Liver (tissue), 9 donors: Measurements from ENCODE around the gene ACSS2. TPM values are rescaled to one million over a fixed set of nuclear protein-coding genes. Genes with fewer than 3 reads are reported as not detected.

ENCODE experiments used
- DNase-seq: peaks from one replicate; pipeline ENCODE4 v3.0.0-alpha.2; 2017; ENCODE audit warnings: low spot score
- H3K27ac ChIP-seq, 2 donors: one replicate each; pipeline ENCODE4 v1.7.0; 2013; ENCODE audit warnings: inconsistent platforms in 2 of 2, low read length in 2 of 2, control low read depth in 1 of 2, low read depth in 1 of 2, mild to moderate bottlenecking in 1 of 2
- H3K27me3 ChIP-seq, 4 donors: one replicate each; pipeline versions ENCODE4 v1.6.1 to v1.7.0; 2013; ENCODE audit warnings: low read length in 3 of 4, inconsistent platforms in 1 of 4, mild to moderate bottlenecking in 1 of 4, moderate library complexity in 1 of 4; ENCODE audit not compliant: control insufficient read depth in 4 of 4, insufficient read depth in 4 of 4
- H3K36me3 ChIP-seq, 4 donors: one replicate each; pipeline versions ENCODE4 v1.6.1 to v1.7.0; 2013; ENCODE audit warnings: low read length in 3 of 4, mild to moderate bottlenecking in 3 of 4, low read depth in 1 of 4, moderate library complexity in 1 of 4; ENCODE audit not compliant: control insufficient read depth in 4 of 4, insufficient read depth in 3 of 4
- H3K4me1 ChIP-seq, 4 donors: one replicate each; pipeline versions ENCODE4 v1.6.1 to v1.7.0; 2013; ENCODE audit warnings: low read length in 3 of 4, mild to moderate bottlenecking in 3 of 4, moderate library complexity in 1 of 4; ENCODE audit not compliant: control insufficient read depth in 4 of 4, insufficient read depth in 4 of 4
- H3K4me3 ChIP-seq, 3 donors: one replicate each; pipeline versions ENCODE4 v1.6.1 to v1.7.0; 2013; ENCODE audit warnings: low read length in 3 of 3, control low read depth in 1 of 3, low read depth in 1 of 3, mild to moderate bottlenecking in 1 of 3
- H3K9ac ChIP-seq, 2 donors: one replicate each; pipeline ENCODE4 v1.7.0; 2013; ENCODE audit warnings: low read length in 2 of 2, mild to moderate bottlenecking in 2 of 2, moderate library complexity in 2 of 2, control low read depth in 1 of 2, low read depth in 1 of 2
- H3K9me3 ChIP-seq, 4 donors: one replicate each; pipeline versions ENCODE4 v1.6.1 to v1.7.0; 2013; ENCODE audit warnings: low read length in 3 of 4; ENCODE audit not compliant: control insufficient read depth in 4 of 4
- EGR1 ChIP-seq, 2 donors: IDR thresholded peaks; 2 replicates each; pipeline ENCODE4 v1.6.1; 2016 to 2018; ENCODE audit warnings: antibody characterized with exemption in 2 of 2, low read depth in 2 of 2
- FOXA1 ChIP-seq: IDR thresholded peaks from 2 replicates; pipeline ENCODE4 v1.6.1; 2016; ENCODE audit warnings: antibody characterized with exemption
- FOXA2 ChIP-seq: IDR thresholded peaks from 2 replicates; pipeline ENCODE4 v1.6.1; 2016; ENCODE audit warnings: antibody characterized with exemption
- GABPA ChIP-seq, 2 donors: IDR thresholded peaks in 1 of 2; conservative IDR thresholded peaks in 1 of 2; 2 replicates each; pipeline ENCODE4 v1.6.1; 2016; ENCODE audit warnings: antibody characterized with exemption in 2 of 2, mild to moderate bottlenecking in 1 of 2, moderate library complexity in 1 of 2
- HNF4A ChIP-seq, 2 donors: conservative IDR thresholded peaks; 2 replicates each; pipeline ENCODE4 v1.6.1; 2016; ENCODE audit warnings: antibody characterized with exemption in 2 of 2, mild to moderate bottlenecking in 2 of 2
- HNF4G ChIP-seq: IDR thresholded peaks from 2 replicates; pipeline ENCODE4 v1.6.1; 2016; ENCODE audit warnings: antibody characterized with exemption
- JUND ChIP-seq, 2 donors: IDR thresholded peaks; 2 replicates each; pipeline ENCODE4 v1.6.1; 2016; ENCODE audit warnings: antibody characterized with exemption in 2 of 2
- NR2F2 ChIP-seq: IDR thresholded peaks from 2 replicates; pipeline ENCODE4 v1.6.1; 2016; ENCODE audit warnings: antibody characterized with exemption
- RAD21 ChIP-seq, 2 donors: IDR thresholded peaks; 2 replicates each; pipeline ENCODE4 v1.6.1; 2016; ENCODE audit warnings: antibody characterized with exemption in 2 of 2, mild to moderate bottlenecking in 2 of 2
- RXRA ChIP-seq, 2 donors: IDR thresholded peaks; 2 replicates each; pipeline ENCODE4 v1.6.1; 2017 to 2018; ENCODE audit warnings: antibody characterized with exemption in 2 of 2, mild to moderate bottlenecking in 1 of 2
- SP1 ChIP-seq: IDR thresholded peaks from 2 replicates; pipeline ENCODE4 v1.6.1; 2018; ENCODE audit warnings: antibody characterized with exemption, mild to moderate bottlenecking
- TAF1 ChIP-seq: conservative IDR thresholded peaks from 2 replicates; pipeline ENCODE4 v1.6.1; 2016; ENCODE audit warnings: antibody characterized with exemption, mild to moderate bottlenecking
- WGBS: extraction: QIAGEN DNeasy Blood & Tissue Kit; methylation state at CpG from one replicate; pipeline ENCODE4 v1.1.7; 2013; 5-methylcytosine and 5-hydroxymethylcytosine counted together
- polyA plus RNA-seq, 2 donors: library from polyadenylated mRNA; stranded (reverse) in 1 of 2; unstranded in 1 of 2; fragments of 200-250 nt in 1 of 2; fragments of >200 nt in 1 of 2; fragmentation: Nextera tagmentation in 1 of 2; extraction: Ambion mirVana in 1 of 2; gene quantifications; one replicate each; pipeline versions ENCODE4 v1.2.1 to v1.2.3, GENCODE V29; 2013 to 2015
- total RNA-seq, 2 donors: library from RNA; depleted of rRNA; stranded (reverse); fragments of >200 nt; gene quantifications; one replicate each; pipeline ENCODE4 v1.2.3, GENCODE V29; 2014
- TF ChIP-seq, protein P1 (sequence below): IDR thresholded peaks from 2 replicates; pipeline ENCODE4 v1.6.1; 2016; ENCODE audit warnings: antibody characterized with exemption
- TF ChIP-seq, protein P2 (sequence below): IDR thresholded peaks from 2 replicates; pipeline ENCODE4 v1.6.1; 2016; ENCODE audit warnings: antibody characterized with exemption
- TF ChIP-seq, protein P3 (sequence below): IDR thresholded peaks from 2 replicates; pipeline ENCODE4 v1.6.1; 2016; ENCODE audit warnings: antibody characterized with exemption, mild to moderate bottlenecking
- TF ChIP-seq, protein P4 (sequence below): fragments of 150-350 bp; IDR thresholded peaks from 2 replicates; pipeline ENCODE4 v1.5.1; 2017; ENCODE audit warnings: improper control_type of control experiment, low read depth, low read length; ENCODE audit not compliant: missing input control
- donor health status: healthy.
- donor health status: healthy.
- donor health status: healthy.
- donor health status: healthy.
- donor health status: healthy.

Gene ACSS2
- total and polyA plus RNA-seq, 4 donors: 29.8 to 260 (median 80.0) TPM

DNA sequence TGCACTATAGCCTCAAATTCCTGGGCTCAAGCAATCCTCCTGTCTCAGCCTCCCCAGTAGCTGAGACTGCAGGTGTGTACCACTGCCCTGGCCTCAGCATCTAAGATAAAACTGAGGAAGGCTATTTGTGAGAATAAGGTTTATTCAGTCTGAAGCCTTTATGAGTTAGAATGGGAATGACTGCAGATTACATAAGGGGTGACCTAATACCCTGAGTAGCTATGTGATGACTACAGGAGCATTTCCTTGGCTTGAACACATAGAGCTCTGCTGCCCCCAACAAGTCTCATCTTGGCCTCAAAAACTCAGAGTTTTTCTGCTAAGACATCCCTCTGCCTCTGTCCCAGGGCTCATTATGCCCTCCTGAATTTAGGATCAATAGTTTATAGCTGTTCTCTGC is 71.6 kb downstream of the ACSS2 start:
- H3K9me3 ChIP-seq: no peaks in the 10 kb centered on the region
- H3K4me3 ChIP-seq: no peak overlapping the region
- TF ChIP-seq, protein P1, sequence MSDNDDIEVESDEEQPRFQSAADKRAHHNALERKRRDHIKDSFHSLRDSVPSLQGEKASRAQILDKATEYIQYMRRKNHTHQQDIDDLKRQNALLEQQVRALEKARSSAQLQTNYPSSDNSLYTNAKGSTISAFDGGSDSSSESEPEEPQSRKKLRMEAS: no peak
- TF ChIP-seq SP1 (no peak), HNF4A (conservative IDR thresholded peaks at IDR 0.05) (no peak), FOXA2 (no peak), FOXA1 (no peak), GABPA (IDR thresholded peaks at IDR 0.05 in 1 of 2, conservative IDR thresholded peaks at IDR 0.05 in 1 of 2) (no peak)
- TF ChIP-seq, protein P2, sequence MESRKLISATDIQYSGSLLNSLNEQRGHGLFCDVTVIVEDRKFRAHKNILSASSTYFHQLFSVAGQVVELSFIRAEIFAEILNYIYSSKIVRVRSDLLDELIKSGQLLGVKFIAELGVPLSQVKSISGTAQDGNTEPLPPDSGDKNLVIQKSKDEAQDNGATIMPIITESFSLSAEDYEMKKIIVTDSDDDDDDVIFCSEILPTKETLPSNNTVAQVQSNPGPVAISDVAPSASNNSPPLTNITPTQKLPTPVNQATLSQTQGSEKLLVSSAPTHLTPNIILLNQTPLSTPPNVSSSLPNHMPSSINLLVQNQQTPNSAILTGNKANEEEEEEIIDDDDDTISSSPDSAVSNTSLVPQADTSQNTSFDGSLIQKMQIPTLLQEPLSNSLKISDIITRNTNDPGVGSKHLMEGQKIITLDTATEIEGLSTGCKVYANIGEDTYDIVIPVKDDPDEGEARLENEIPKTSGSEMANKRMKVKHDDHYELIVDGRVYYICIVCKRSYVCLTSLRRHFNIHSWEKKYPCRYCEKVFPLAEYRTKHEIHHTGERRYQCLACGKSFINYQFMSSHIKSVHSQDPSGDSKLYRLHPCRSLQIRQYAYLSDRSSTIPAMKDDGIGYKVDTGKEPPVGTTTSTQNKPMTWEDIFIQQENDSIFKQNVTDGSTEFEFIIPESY: no peak
- TF ChIP-seq, protein P3, sequence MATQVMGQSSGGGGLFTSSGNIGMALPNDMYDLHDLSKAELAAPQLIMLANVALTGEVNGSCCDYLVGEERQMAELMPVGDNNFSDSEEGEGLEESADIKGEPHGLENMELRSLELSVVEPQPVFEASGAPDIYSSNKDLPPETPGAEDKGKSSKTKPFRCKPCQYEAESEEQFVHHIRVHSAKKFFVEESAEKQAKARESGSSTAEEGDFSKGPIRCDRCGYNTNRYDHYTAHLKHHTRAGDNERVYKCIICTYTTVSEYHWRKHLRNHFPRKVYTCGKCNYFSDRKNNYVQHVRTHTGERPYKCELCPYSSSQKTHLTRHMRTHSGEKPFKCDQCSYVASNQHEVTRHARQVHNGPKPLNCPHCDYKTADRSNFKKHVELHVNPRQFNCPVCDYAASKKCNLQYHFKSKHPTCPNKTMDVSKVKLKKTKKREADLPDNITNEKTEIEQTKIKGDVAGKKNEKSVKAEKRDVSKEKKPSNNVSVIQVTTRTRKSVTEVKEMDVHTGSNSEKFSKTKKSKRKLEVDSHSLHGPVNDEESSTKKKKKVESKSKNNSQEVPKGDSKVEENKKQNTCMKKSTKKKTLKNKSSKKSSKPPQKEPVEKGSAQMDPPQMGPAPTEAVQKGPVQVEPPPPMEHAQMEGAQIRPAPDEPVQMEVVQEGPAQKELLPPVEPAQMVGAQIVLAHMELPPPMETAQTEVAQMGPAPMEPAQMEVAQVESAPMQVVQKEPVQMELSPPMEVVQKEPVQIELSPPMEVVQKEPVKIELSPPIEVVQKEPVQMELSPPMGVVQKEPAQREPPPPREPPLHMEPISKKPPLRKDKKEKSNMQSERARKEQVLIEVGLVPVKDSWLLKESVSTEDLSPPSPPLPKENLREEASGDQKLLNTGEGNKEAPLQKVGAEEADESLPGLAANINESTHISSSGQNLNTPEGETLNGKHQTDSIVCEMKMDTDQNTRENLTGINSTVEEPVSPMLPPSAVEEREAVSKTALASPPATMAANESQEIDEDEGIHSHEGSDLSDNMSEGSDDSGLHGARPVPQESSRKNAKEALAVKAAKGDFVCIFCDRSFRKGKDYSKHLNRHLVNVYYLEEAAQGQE: no peak
- no peaks in the 10 kb centered on the region for H3K27me3 ChIP-seq
- peaks cover 0 to 14% (median 7%) of the 10 kb centered on the region in 4 donors for H3K4me1 ChIP-seq
- DNase-seq: no peak
- no peak overlapping the region for H3K27ac ChIP-seq
- no peak overlapping the region for H3K9ac ChIP-seq
- peaks cover 0 to 22% (median 5%) of the 10 kb centered on the region in 4 donors for H3K36me3 ChIP-seq

DNA sequence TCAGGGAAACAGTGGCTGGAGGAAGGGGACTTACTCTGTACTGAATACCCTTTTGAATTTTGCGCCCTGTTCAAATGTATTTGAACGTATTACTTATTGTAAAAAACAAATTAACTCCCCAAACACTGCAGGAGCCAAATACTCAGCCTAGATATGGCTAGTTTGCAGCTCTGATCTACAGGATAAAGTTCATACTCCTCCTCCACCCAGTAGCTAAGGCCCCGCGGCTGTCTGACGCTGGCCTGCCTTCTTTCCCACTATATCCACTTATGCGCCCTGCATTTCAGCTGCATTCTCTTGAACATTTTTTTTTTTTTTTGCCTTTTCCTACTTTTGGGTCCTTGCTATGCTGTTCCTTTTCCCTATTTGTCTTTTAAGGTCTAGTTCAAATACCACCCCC is 72.7 kb downstream of the ACSS2 start:
- Histone ChIP-seq H3K4me3 (no peak overlapping the region), H3K27ac (no peak overlapping the region), H3K27me3 (no peaks in the 10 kb centered on the region), H3K9ac (no peak overlapping the region), H3K9me3 (no peaks in the 10 kb centered on the region), H3K4me1 (peaks cover 0 to 14% (median 7%) of the 10 kb centered on the region in 4 donors), H3K36me3 (peaks cover 0 to 16% (median 2%) of the 10 kb centered on the region in 4 donors)
- DNase-seq: no peak
- WGBS: 43% methylated on average over 6 of the region's 6 CpGs
- TF ChIP-seq, protein P4, sequence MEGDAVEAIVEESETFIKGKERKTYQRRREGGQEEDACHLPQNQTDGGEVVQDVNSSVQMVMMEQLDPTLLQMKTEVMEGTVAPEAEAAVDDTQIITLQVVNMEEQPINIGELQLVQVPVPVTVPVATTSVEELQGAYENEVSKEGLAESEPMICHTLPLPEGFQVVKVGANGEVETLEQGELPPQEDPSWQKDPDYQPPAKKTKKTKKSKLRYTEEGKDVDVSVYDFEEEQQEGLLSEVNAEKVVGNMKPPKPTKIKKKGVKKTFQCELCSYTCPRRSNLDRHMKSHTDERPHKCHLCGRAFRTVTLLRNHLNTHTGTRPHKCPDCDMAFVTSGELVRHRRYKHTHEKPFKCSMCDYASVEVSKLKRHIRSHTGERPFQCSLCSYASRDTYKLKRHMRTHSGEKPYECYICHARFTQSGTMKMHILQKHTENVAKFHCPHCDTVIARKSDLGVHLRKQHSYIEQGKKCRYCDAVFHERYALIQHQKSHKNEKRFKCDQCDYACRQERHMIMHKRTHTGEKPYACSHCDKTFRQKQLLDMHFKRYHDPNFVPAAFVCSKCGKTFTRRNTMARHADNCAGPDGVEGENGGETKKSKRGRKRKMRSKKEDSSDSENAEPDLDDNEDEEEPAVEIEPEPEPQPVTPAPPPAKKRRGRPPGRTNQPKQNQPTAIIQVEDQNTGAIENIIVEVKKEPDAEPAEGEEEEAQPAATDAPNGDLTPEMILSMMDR: no peak
- TF ChIP-seq HNF4G (peak; percentile 12), JUND (IDR thresholded peaks at IDR 0.05) (no peak), GABPA (IDR thresholded peaks at IDR 0.05 in 1 of 2, conservative IDR thresholded peaks at IDR 0.05 in 1 of 2) (no peak), EGR1 (IDR thresholded peaks at IDR 0.05; ENCODE audit: low read depth in 2 of 2) (no peak), SP1 (peak; percentile 31), TAF1 (no peak), NR2F2 (no peak), HNF4A (conservative IDR thresholded peaks at IDR 0.05) (peak; percentile 71 to 75), RAD21 (IDR thresholded peaks at IDR 0.05) (no peak), RXRA (IDR thresholded peaks at IDR 0.05) (no peak)
- TF ChIP-seq, protein P3: no peak
